ENCODE data around the gene TCEAL1. TPM values are rescaled to one million over a fixed set of nuclear protein-coding genes. Genes with fewer than 3 reads are reported as not detected.

The TCEAL1 gene
- total and polyA plus RNA-seq, 2 of the 13 experiments (the other 11 are each of a cell fraction or from before 2014, with no cell fraction given): 11.2 to 14.8 TPM

GRCh38 chrX:103666202-103667107 lies 37.7 kb downstream of the TCEAL1 start (continued):
- TF ChIP-seq ZBTB40 (IDR thresholded peaks at IDR 0.05) (no peak), ZBTB40 (CRISPR knock-in tag; IDR thresholded peaks at IDR 0.05) (no peak), ZNF891 (CRISPR knock-in tag; IDR thresholded peaks at IDR 0.05) (no peak), USF2 (IDR thresholded peaks at IDR 0.05; ENCODE audit: low read depth, low read length) (no peak), USF2 (CRISPR knock-in tag; IDR thresholded peaks at IDR 0.05; ENCODE audit: borderline replicate concordance) (no peak), POGK (CRISPR knock-in tag; conservative IDR thresholded peaks at IDR 0.05) (no peak)
